Epithelial cell of proximal tubule (primary cell): ENCODE data around the gene CEP97. TPM values are rescaled to one million over a fixed set of nuclear protein-coding genes. Genes with fewer than 3 reads are reported as not detected.
A peak's percentile ranks its signal among the peaks of the same experiment; 100 is the strongest.
"Not testable (repeated sequence)": the region's sequence is repeated elsewhere in the genome, so short reads cannot be mapped to it uniquely, and the experiment has no call there.

Experiments used
- DNase-seq: peaks from one replicate; pipeline ENCODE4 v3.0.0-alpha.2; 2011; ENCODE audit warnings: low read depth
- H3K4me3 ChIP-seq: 2 replicates; pipeline ENCODE4 v1.5.1; 2011; ENCODE audit warnings: low read depth, mild to moderate bottlenecking, low read length
- CTCF ChIP-seq: conservative IDR thresholded peaks from 2 replicates; pipeline ENCODE4 v1.5.1; 2012; ENCODE audit warnings: low read depth, mild to moderate bottlenecking, low read length
- total RNA-seq: library from RNA; depleted of rRNA; stranded (reverse); fragments of >200 nt; gene quantifications from 2 replicates; pipeline ENCODE4 v1.2.3, GENCODE V29; 2015

Gene CEP97
- total RNA-seq, 1 donor from 2014 or later, result 9.3 TPM

DNA sequence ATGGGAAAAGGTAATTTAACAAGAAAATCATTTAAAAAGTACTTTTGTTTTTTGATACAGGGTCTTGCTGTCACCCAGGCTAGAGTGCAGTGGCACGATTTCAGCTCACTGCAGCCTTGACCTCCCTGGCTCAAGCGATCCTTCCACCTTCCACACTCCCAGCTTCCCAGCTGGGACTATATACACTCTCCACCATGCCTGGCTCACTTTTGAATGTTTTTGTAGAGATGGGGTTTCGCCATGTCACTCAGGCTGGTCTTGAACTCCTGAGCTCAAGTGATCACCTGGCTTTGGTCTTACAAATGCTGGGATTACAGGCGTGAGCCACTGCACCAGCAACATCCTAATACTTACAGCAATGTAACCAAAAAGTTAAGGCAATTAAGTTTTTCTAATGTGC lies 43.9 kb upstream of the CEP97 start:
- DNase-seq, result no peak
- no peak overlapping the region for H3K4me3 ChIP-seq
- TF ChIP-seq CTCF, result no peak

- peak overlapping the region; percentile 91 for H3K4me3 ChIP-seq
- no peak for TF ChIP-seq CTCF
- DNase-seq, result no peak
Observed at GRCh38 chr3:101685050-101685400, 39.4 kb upstream of the CEP97 start.

- no peak for DNase-seq
- peak overlapping the region; percentile 91 for H3K4me3 ChIP-seq
- no peak for TF ChIP-seq CTCF
Observed at GRCh38 chr3:101685870-101686307, 38.5 kb upstream of the CEP97 start.

DNA sequence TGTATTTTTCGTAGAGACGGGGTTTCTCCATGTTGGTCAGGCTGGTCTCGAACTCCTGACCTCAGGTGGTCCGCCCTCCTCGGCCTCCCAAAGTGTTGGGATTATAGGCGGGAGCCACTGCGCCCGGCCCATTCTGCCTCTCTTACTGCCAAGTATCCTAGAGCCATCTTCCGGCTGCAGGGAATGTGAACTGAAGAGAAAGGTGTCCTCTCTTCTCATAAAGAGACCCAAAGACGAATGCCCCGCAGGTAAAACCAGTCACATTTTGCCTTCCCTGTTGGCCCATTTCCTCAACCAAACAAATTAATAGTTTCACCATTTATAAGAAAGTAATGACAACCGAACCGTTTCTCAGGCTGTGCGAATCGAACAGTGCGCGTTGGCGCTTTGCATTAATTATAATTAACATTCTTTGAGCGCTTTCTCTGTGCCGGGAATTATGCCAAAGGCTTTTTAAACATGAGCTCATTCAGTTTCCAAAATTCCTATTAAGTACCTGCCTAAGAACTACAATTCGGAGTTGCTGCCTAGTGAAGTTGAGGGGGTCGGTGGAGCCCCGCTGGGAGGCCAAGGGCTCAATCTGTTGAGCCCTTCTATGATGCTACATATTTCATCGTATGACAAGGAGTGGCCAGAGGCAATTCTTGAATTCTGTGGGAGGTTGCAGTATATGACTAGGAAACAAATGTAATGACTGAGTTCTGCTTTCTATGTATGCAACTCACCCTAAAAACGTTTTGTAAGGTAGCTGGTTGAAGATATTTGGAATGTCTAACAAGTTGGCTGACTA lies 37.1 kb upstream of the CEP97 start:
- DNase-seq, result no peak
- no peak for TF ChIP-seq CTCF
- H3K4me3 ChIP-seq, result peak overlapping the region; percentile 91

- TF ChIP-seq CTCF, result no peak
- H3K4me3 ChIP-seq, result no peak overlapping the region
- no peak for DNase-seq
Observed at GRCh38 chr3:101689286-101689685, 35.1 kb upstream of the CEP97 start.

- H3K4me3 ChIP-seq, result no peak overlapping the region
- no peak for TF ChIP-seq CTCF
- no peak for DNase-seq
Observed at GRCh38 chr3:101690972-101691371, 33.4 kb upstream of the CEP97 start.

DNA sequence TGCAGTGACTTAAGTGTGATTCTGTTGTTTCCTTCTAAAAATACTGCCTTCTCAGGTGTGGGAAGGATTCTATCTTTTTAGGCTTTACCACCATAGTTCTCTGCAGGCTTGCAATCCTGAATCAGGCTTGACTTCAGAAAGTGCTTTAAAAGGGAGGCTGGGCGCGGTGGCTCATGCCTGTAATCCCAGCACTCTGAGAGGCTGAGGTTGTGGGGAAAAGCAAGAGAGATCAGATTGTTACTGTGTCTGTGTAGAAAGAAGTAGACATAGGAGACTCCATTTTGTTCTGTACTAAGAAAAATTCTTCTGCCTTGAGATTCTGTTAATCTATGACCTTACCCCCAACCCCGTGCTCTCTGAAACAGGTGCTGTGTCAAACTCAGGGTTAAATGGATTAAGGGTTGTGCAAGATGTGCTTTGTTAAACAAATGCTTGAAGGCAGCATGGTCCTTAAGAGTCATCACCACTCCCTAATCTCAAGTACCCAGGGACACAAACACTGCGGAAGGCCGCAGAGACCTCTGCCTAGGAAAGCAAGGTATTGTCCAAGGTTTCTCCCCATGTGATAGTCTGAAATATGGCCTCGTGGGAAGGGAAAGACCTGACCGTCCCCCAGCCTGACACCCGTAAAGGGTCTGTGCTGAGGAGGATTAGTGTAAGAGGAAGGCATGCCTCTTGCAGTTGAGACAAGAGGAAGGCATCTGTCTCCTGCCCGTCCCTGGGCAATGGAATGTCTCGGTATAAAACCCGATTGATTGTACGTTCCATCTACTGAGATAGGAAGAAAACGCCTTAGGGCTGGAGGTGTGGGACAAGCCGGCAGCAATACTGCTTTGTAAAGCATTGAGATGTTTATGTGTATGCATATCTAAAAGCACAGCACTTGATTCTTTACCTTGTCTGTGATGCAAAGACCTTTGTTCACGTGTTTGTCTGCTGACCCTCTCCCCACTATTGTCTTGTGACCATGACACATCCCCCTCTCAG lies 32.4 kb upstream of the CEP97 start:
- not testable (repeated sequence) for H3K4me3 ChIP-seq, DNase-seq
